Choroid plexus epithelial cell (primary cell): ENCODE data around the gene SPATA12.
"Not testable (repeated sequence)": the region's sequence is repeated elsewhere in the genome, so short reads cannot be mapped to it uniquely, and the experiment has no call there.

Experiments
- DNase-seq: peaks from one replicate; pipeline ENCODE4 v3.0.0-alpha.2; 2010; ENCODE audit warnings: low read depth
- H3K4me3 ChIP-seq: 2 replicates; pipeline ENCODE4 v1.5.1; 2011; ENCODE audit warnings: low read depth, mild to moderate bottlenecking, control low read depth, low read length, moderate library complexity
- TF ChIP-seq, protein P1 (sequence below): conservative IDR thresholded peaks from 2 replicates; pipeline ENCODE4 v1.5.1; 2011; ENCODE audit warnings: low read depth, mild to moderate bottlenecking, control low read depth, inconsistent platforms, low read length, moderate library complexity

Gene SPATA12

DNA sequence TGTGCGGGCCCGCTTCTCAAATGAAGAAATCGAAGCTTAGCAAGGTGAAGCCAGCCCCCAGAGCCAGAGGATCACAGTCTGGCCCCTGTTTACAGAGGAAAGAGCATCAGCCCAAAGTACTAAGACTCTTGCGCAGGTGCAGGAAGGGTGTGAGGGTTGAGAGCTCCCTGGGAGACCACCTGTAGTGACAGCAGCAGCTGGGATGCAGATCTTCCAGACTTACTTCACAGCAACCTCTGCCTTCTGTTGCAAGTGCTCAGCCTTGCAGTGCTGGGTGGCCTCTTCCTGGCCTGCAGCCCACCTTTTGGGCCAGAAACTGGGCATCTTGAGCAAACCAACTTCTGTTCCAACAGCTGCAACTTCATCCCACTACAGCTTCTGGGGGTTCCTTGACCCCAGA lies 19.7 kb downstream of the SPATA12 start:
- H3K4me3 ChIP-seq, result no peak overlapping the region
- DNase-seq, result no peak
- TF ChIP-seq, protein P1, sequence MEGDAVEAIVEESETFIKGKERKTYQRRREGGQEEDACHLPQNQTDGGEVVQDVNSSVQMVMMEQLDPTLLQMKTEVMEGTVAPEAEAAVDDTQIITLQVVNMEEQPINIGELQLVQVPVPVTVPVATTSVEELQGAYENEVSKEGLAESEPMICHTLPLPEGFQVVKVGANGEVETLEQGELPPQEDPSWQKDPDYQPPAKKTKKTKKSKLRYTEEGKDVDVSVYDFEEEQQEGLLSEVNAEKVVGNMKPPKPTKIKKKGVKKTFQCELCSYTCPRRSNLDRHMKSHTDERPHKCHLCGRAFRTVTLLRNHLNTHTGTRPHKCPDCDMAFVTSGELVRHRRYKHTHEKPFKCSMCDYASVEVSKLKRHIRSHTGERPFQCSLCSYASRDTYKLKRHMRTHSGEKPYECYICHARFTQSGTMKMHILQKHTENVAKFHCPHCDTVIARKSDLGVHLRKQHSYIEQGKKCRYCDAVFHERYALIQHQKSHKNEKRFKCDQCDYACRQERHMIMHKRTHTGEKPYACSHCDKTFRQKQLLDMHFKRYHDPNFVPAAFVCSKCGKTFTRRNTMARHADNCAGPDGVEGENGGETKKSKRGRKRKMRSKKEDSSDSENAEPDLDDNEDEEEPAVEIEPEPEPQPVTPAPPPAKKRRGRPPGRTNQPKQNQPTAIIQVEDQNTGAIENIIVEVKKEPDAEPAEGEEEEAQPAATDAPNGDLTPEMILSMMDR, result no peak

DNA sequence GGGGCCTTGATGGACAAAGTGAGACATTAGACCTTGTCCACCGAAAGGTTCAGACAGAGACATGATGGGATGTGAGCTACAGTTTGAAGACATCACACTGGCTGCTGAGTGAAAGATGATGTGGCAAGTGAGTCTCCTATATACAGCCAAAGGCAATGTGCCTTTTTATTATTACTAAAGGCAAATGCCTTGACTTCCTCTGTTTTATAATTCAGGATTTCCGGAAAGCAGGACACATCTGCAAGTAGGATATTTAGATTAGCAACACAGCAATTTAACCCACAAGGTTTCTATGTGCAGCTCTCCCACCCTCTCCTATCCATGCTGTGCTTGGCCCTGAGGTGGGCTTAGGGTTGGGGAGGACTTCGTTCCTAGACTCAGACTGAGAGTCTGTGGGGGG lies 20.7 kb downstream of the SPATA12 start:
- TF ChIP-seq, protein P1, result no peak
- no peak overlapping the region for H3K4me3 ChIP-seq
- no peak for DNase-seq

DNA sequence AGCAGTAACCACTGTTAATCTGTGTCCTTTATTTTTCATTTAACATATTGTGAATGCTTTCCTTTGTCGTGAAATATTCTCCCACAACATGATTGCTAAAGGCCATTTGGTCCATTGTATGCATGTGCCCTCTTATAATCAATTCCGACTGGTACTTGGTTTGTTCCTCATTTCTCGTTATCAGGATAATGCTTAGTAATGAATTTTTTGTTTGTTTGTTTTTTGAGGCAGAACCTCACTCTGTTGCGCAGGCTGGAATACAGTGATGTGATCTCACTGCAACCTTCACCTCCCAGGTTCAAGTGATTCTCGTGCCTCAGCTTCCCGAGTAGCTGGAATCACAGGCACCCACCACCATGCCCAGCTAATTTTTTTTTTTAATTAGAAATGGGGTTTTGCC lies 22.0 kb downstream of the SPATA12 start:
- DNase-seq, result no peak
- no peak overlapping the region for H3K4me3 ChIP-seq
- TF ChIP-seq, protein P1, result no peak

DNA sequence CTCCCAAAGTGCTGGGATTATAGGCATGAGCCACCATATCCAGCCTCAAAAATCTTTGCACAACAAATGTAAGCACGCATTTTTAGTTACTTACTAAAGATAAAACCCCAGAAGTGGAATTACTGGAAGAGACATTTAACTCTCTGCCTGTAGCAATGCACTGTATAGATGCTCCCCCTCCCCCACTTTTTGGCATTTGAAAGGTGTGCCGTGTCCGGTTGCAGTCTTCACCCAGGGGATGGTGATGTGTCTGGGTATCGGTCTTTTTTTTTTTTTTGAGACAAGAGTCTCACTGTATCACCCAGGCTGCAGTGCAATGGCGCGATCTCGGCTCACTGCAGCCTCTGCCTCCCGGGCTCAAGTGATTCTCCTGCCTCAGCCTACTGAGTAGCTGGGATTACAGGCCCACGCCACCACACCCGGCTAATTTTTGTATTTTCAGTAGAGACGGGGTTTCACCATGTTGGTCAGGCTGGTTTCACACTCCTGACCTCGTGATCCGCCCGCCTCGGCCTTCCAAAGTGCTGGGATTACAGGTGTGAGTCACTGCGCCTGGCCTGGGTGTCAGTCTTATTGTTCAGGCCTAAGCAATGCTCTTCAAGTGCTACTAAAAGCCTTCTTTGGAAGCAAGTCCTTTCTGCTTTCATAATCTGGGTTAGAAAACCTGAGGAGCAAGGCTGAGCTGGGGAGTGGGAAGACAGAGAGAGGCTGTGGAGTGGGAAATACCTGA lies 23.0 kb downstream of the SPATA12 start:
- DNase-seq, H3K4me3 ChIP-seq: not testable (repeated sequence)

DNA sequence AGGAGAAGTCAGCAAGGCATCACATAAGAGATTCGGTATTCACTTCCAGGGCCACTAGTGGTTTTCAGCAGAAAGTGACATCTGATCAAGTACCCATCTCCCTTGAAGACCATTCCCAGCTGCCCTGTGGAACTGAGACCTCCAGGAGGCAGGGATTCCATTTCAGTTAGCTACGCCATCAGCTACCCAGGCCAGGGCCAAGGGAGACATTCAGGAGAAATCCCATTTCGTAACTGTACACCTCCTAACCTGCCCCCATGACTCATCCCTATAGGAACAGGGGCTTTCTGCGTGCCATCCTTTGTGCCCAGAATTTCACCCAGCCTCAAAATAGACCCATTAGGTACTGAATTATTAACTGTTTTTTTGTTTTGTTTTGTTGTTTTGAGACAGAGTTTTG lies 24.7 kb downstream of the SPATA12 start:
- DNase-seq, result no peak
- no peak overlapping the region for H3K4me3 ChIP-seq
- TF ChIP-seq, protein P1, result no peak

DNA sequence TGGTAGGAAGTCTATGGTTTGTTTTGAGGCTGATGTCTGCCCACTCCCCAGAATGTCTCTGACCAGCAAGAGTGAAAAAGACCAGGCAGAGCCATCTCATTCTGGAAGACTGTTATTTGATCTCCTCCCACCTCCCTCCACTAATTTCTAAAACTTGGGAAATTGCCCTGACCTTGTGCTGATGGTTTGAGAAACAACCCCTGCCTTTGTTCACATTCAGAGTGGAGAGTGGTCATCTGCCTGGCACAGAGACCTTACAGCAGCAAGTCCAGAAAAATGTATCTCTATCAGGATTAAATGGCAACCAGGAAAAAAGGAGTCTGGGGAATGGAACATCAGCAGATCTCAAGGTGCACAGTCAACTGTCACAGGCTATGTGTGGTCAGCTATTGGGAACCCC lies 25.7 kb downstream of the SPATA12 start:
- no peak overlapping the region for H3K4me3 ChIP-seq
- DNase-seq, result no peak
- TF ChIP-seq, protein P1, result no peak

DNA sequence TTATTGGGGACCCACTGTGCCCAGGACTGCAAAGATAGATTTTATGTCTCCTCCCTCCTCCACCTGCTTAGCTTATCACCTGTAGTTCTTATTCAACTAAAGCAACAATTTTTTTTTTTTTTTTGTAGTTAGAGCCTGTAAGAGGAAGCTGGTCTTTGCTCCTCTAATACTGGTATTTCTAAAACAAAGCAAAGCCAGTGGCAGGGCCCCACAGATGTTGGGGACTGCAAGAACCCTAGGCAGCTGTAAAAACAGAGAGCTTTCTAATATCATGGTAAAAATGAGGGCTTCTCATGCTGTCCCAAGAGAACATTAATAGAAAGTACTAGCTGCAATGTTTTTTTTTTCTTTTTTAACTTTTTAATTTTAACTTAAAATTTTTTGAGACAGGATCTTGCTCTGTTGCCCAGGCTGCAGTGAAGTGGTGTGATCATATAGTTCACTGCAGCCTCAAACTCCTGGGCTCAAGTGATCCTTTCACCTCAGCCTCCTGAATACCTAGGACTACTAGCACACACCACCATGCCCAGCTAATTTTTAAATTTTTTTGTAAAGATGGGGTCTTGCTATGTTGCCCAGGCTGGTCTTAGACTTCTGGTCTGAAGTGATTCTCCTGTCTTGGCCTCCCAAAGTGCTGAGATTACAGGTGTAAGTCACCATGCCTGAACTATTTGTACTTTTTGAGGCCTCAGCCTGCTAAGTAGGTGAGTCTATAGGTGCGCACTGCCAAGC lies 27.1 kb downstream of the SPATA12 start:
- DNase-seq, result no peak
- TF ChIP-seq, protein P1, result no peak
- no peak overlapping the region for H3K4me3 ChIP-seq
